Bronchial epithelial cell (primary cell): Measurements from ENCODE around the gene EPX. TPM values are rescaled to one million over a fixed set of nuclear protein-coding genes. Genes with fewer than 3 reads are reported as not detected.

Experiments
- DNase-seq: peaks from one replicate; pipeline ENCODE4 v3.0.0-alpha.2; 2010; ENCODE audit warnings: low read depth
- FAIRE-seq: peaks from 2 replicates; lab custom pipeline; 2011; peaks lifted over from hg19 to GRCh38; lab: Jason Lieb, UNC
- H3K27me3 ChIP-seq: 2 replicates; pipeline ENCODE4 v1.5.1; 2011; ENCODE audit warnings: low read length; ENCODE audit not compliant: control insufficient read depth, insufficient read depth
- H3K36me3 ChIP-seq: 2 replicates; pipeline ENCODE4 v1.5.1; 2011; ENCODE audit warnings: low read length; ENCODE audit not compliant: control insufficient read depth, insufficient read depth
- H3K4me3 ChIP-seq: 2 replicates; pipeline ENCODE4 v1.5.1; 2011; ENCODE audit warnings: mild to moderate bottlenecking, low read depth, low read length, control low read depth
- CTCF ChIP-seq: IDR thresholded peaks from 2 replicates; pipeline ENCODE4 v1.5.1; 2011; ENCODE audit warnings: mild to moderate bottlenecking, moderate library complexity, low read length, control low read depth, inconsistent platforms; ENCODE audit not compliant: insufficient read depth, severe bottlenecking
- total RNA-seq: library from RNA; depleted of rRNA; stranded (reverse); fragments of >200 nt; gene quantifications from 2 replicates; pipeline ENCODE4 v1.2.1, GENCODE V29; 2014

EPX gene
- total RNA-seq, 1 donor from 2014 or later: not detected

GRCh38 chr17:58229384-58229783 is 36.9 kb downstream of the EPX start:
- DNase-seq (no peak), FAIRE-seq (no peak)
- H3K27me3 ChIP-seq: no peaks in the 10 kb centered on the region
- H3K36me3 ChIP-seq: no peaks in the 10 kb centered on the region
- no peak overlapping the region for H3K4me3 ChIP-seq
- no peak for TF ChIP-seq CTCF

GRCh38 chr17:58229881-58230280 is 37.4 kb downstream of the EPX start:
- TF ChIP-seq CTCF: no peak
- no peaks in the 10 kb centered on the region for H3K36me3 ChIP-seq
- FAIRE-seq (no peak), DNase-seq (peak; percentile 75)
- no peak overlapping the region for H3K4me3 ChIP-seq
- no peaks in the 10 kb centered on the region for H3K27me3 ChIP-seq

GRCh38 chr17:58231641-58232040 is 39.1 kb downstream of the EPX start:
- TF ChIP-seq CTCF: no peak
- no peak overlapping the region for H3K4me3 ChIP-seq
- no peak for FAIRE-seq
- no peak for DNase-seq
- H3K36me3 ChIP-seq: no peaks in the 10 kb centered on the region
- H3K27me3 ChIP-seq: no peaks in the 10 kb centered on the region

- DNase-seq (peak; percentile 94), FAIRE-seq (peak; percentile 52)
- Histone ChIP-seq H3K27me3 (no peaks in the 10 kb centered on the region), H3K36me3 (no peaks in the 10 kb centered on the region), H3K4me3 (no peak overlapping the region)
- TF ChIP-seq CTCF: no peak
These were observed 40.2 kb downstream of the EPX start for GRCh38 chr17:58232707-58233156.

GRCh38 chr17:58233543-58233942 is 41.0 kb downstream of the EPX start:
- no peak for DNase-seq
- TF ChIP-seq CTCF: no peak
- Histone ChIP-seq H3K27me3 (peaks cover 2% of the 10 kb centered on the region), H3K4me3 (no peak overlapping the region), H3K36me3 (no peaks in the 10 kb centered on the region)
- FAIRE-seq: no peak

- no peak overlapping the region for H3K4me3 ChIP-seq
- H3K36me3 ChIP-seq: no peaks in the 10 kb centered on the region
- DNase-seq (no peak), FAIRE-seq (no peak)
- peaks cover 2% of the 10 kb centered on the region for H3K27me3 ChIP-seq
- no peak for TF ChIP-seq CTCF
These were observed 42.0 kb downstream of the EPX start for GRCh38 chr17:58234512-58234911.
